Measurements from ENCODE around the gene NUP214. TPM values are rescaled to one million over a fixed set of nuclear protein-coding genes. Genes with fewer than 3 reads are reported as not detected.

NUP214 gene
- total RNA-seq, 1 donor from 2014 or later, result 24.7 TPM

DNA sequence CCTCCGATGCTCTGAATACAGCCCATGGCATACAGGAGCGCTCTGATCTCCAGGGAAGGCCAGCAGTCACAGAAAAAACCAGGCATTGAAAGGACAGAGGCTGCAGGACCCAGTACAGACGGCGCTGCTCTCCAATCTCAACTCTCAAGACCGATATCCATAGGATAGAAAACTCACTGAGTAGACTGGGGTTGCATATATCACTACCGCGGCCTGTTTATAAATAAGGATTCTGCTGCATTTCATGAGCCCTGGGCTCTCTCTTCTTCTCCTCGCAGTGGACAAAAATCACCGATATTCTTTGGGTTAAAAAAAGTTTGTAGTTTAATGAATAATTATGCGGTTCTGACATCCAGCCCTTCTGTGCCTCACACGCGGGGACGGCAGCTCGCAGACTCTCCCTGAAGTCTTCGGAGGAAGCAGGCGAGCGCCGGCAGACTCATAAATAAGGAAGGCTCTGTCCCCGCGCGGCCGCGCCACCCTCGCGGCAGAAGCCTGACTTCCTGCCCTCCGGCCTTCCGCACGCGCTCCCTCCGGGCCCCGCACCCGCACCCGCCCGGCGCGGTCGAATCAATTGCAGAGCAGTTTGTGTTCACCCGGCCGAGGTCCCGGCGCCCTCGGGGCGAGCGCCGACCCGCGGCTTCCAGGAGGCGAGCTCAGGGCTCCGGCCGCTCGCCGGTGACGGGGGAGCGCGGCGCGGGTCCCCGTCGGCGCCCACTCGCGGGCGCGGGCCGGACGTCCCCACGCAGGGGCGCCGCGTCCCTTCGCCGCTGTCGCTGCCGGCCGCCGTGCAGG is 150.9 kb downstream of the NUP214 start, which contains the start of gene FAM78A:
Gene FAM78A, minus strand, starts transcription at position 417 of the 795 bp plus-strand sequence. Its CDS starts 331 bp downstream, at position 86.
- peaks cover 4% of the 10 kb centered on the region for H3K27me3 ChIP-seq (ENCODE audit: low read depth)

DNA sequence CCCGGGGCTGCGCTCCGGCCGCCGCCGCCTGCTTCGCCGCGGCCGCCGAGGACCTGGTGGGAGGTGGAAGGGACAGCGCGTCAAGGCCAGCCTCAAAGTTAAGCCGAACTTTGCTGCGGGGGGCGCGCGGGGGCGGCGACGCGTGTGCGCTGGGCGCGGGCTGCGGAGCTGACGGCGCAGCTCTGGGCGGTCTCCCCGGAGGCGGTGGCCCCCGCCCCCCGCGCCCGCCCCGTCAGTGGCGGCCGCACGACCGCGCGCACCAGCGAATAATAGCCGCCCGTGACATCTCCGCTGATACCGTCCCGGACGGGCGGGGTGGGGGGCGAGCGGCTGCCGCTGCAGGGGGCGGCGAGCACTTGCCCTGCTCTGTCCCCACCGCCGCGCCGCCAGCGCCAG is 151.5 kb downstream of the NUP214 start:
- DNase-seq, result no peak
- Histone ChIP-seq H3K9me3 (replicated peaks) (no peaks in the 10 kb centered on the region), H3K36me3 (no peaks in the 10 kb centered on the region), H3K4me1 (peaks cover 75% of the 10 kb centered on the region), H3K27me3 (ENCODE audit: low read depth) (peaks cover 10% of the 10 kb centered on the region), H3K27ac (replicated peaks) (peak overlapping the region; percentile 99), H3K4me3 (peak overlapping the region; percentile 96)
- TF ChIP-seq, protein P1, sequence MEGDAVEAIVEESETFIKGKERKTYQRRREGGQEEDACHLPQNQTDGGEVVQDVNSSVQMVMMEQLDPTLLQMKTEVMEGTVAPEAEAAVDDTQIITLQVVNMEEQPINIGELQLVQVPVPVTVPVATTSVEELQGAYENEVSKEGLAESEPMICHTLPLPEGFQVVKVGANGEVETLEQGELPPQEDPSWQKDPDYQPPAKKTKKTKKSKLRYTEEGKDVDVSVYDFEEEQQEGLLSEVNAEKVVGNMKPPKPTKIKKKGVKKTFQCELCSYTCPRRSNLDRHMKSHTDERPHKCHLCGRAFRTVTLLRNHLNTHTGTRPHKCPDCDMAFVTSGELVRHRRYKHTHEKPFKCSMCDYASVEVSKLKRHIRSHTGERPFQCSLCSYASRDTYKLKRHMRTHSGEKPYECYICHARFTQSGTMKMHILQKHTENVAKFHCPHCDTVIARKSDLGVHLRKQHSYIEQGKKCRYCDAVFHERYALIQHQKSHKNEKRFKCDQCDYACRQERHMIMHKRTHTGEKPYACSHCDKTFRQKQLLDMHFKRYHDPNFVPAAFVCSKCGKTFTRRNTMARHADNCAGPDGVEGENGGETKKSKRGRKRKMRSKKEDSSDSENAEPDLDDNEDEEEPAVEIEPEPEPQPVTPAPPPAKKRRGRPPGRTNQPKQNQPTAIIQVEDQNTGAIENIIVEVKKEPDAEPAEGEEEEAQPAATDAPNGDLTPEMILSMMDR (IDR thresholded peaks at IDR 0.05; ENCODE audit: borderline replicate concordance), result no peak
- intact Hi-C loops (cut with micrococcal nuclease), result loop anchor here (2.0 kb wide), 1 partner anchor 22 kb away; no protein-coding TSS in a partner anchor

More for the DNA sequence above, 150.9 kb downstream of the NUP214 start, which contains the start of gene FAM78A:
- Histone ChIP-seq H3K9me3 (replicated peaks) (no peaks in the 10 kb centered on the region), H3K4me1 (peaks cover 81% of the 10 kb centered on the region), H3K4me3 (peak within 1 kb of the TSS; percentile 96), H3K27ac (replicated peaks) (peak within 1 kb of the TSS; percentile 99), H3K36me3 (no peaks in the 10 kb centered on the region)
- TF ChIP-seq, protein P1 (IDR thresholded peaks at IDR 0.05; ENCODE audit: borderline replicate concordance), result no peak
- intact Hi-C loops (cut with micrococcal nuclease), result loop anchor here (2.0 kb wide), 1 partner anchor 21 kb away; no protein-coding TSS in a partner anchor
- peak; percentile 72 for DNase-seq

DNA sequence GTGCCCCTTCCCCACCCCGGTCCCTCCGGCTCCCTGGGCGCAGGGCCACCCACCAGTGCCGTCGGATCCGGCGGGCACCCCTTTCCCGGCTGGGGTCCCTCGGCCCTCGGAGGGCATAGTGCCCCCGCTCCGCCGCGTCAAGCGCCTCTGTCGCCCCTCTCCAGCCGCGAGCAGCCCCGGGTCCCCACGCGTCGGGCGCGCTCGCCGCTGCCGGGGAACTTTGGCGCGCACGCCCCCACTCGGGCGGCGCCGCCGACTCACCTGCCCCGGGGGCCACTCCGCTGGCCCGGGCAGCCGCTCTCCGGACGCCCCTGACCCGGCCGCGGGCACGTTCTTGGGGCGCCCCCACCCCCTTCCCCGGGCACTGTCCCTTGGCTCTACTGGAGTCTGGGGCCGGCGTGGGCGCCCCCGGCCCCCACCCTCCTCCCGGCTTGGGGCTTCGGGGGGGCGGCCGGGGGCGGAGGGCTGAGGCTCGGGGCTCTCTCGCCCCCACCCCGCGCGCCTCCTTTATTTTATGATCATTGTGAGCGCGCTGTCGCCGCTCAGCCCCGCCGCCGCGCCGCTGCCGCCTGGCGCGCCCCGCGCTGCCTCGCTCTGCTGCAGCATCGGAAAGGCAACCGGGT is 152.0 kb downstream of the NUP214 start:
- no peak for DNase-seq
- H3K36me3 ChIP-seq, result no peaks in the 10 kb centered on the region
- peak overlapping the region; percentile 99 for H3K27ac ChIP-seq (replicated peaks)
- peak overlapping the region; percentile 96 for H3K4me3 ChIP-seq
- H3K27me3 ChIP-seq (ENCODE audit: low read depth), result peaks cover 15% of the 10 kb centered on the region
- no peaks in the 10 kb centered on the region for H3K9me3 ChIP-seq (replicated peaks)
- intact Hi-C loops (cut with micrococcal nuclease), result loop anchor here (2.0 kb wide), 1 partner anchor 23 kb away; no protein-coding TSS in a partner anchor
- TF ChIP-seq, protein P1 (IDR thresholded peaks at IDR 0.05; ENCODE audit: borderline replicate concordance), result peak; percentile 16
- peaks cover 75% of the 10 kb centered on the region for H3K4me1 ChIP-seq

DNA sequence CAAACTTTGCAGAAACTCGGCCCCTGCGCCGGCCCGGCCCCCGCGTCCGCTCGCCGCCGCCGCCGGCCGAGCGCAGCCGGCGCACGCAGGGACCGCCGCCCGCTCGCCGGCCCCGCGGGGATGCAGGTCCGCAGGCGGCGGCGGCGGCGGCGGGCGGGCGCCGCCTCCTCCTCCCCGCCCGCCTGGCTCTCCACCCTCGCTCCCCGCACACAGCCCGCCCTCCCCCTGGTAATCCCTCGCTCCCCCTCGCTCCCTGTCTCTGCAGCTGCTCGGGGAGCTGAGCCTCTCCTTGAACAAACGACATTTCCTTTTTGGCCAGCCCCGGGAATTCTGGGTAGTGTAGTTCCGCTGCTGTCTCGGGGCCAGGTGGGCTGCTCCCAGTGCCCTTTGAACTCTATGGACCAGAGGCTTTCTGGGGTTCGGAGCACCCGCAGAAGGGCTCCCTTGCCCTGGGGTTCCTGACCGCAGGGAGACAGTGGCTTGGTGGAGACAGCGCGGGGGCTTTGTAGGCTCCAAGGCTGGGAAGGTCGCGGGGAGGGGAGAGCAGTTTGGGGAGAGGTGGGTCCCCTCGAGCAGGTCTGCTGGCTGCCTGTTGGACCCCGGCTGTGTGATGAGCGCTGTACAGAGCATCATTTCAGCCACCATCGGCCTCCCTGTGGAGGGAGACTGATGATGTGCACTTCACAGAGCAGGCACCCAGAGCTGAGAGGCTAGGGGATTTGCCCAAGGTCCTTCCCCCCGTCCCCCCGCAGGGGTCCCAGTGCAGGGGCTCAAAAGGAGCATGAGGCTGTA is 152.7 kb downstream of the NUP214 start:
- intact Hi-C loops (cut with micrococcal nuclease), result loop anchor here (2.0 kb wide), 1 partner anchor 23 kb away; no protein-coding TSS in a partner anchor
- TF ChIP-seq, protein P1 (IDR thresholded peaks at IDR 0.05; ENCODE audit: borderline replicate concordance), result no peak

DNA sequence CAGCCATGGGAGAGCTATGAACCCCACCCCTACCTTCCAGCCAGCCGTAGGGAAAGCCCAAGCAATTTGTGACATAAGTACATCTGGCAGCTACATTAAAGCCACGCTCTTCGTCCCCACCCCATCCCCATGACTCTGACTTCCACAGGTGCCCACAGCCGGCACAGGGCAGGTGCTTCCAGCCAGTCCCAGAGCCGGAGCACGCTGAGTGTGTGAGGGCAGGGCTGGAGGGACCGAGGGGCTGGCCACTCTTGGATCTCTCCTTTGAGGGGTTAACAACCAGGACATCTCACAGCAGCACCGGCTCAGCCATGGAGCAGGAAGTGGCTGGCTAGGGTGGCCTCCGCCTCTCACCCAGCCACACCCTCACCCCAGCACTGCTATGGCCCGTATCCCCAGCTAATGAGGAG is 153.3 kb downstream of the NUP214 start:
- Histone ChIP-seq H3K36me3 (no peaks in the 10 kb centered on the region), H3K4me3 (peak overlapping the region; percentile 96), H3K4me1 (peaks cover 75% of the 10 kb centered on the region), H3K9me3 (replicated peaks) (no peaks in the 10 kb centered on the region), H3K27ac (replicated peaks) (peak overlapping the region; percentile 99), H3K27me3 (ENCODE audit: low read depth) (peaks cover 21% of the 10 kb centered on the region)
- intact Hi-C loops (cut with micrococcal nuclease), result no loop called here
- no peak for DNase-seq
- TF ChIP-seq, protein P1 (IDR thresholded peaks at IDR 0.05; ENCODE audit: borderline replicate concordance), result no peak

More for the DNA sequence above, 152.7 kb downstream of the NUP214 start:
- H3K4me3 ChIP-seq, result peak overlapping the region; percentile 96
- peaks cover 21% of the 10 kb centered on the region for H3K27me3 ChIP-seq (ENCODE audit: low read depth)
- peak overlapping the region; percentile 99 for H3K27ac ChIP-seq (replicated peaks)
- H3K9me3 ChIP-seq (replicated peaks), result no peaks in the 10 kb centered on the region
- no peaks in the 10 kb centered on the region for H3K36me3 ChIP-seq
- peaks cover 75% of the 10 kb centered on the region for H3K4me1 ChIP-seq
- DNase-seq, result peak; percentile 89

All from left ventricle myocardium inferior (tissue), 1 donor.